GM19043 (cell line): ENCODE measurements around the gene TMEM214.

Source experiments
- ATAC-seq: cut with Tn5 transposase; IDR thresholded peaks from one replicate; pipeline ENCODE4 v1.9.1; 2021; ENCODE audit warnings: low read depth; ENCODE audit not compliant: unreplicated experiment

TMEM214 gene, protein sequence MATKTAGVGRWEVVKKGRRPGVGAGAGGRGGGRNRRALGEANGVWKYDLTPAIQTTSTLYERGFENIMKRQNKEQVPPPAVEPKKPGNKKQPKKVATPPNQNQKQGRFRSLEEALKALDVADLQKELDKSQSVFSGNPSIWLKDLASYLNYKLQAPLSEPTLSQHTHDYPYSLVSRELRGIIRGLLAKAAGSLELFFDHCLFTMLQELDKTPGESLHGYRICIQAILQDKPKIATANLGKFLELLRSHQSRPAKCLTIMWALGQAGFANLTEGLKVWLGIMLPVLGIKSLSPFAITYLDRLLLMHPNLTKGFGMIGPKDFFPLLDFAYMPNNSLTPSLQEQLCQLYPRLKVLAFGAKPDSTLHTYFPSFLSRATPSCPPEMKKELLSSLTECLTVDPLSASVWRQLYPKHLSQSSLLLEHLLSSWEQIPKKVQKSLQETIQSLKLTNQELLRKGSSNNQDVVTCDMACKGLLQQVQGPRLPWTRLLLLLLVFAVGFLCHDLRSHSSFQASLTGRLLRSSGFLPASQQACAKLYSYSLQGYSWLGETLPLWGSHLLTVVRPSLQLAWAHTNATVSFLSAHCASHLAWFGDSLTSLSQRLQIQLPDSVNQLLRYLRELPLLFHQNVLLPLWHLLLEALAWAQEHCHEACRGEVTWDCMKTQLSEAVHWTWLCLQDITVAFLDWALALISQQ

DNA sequence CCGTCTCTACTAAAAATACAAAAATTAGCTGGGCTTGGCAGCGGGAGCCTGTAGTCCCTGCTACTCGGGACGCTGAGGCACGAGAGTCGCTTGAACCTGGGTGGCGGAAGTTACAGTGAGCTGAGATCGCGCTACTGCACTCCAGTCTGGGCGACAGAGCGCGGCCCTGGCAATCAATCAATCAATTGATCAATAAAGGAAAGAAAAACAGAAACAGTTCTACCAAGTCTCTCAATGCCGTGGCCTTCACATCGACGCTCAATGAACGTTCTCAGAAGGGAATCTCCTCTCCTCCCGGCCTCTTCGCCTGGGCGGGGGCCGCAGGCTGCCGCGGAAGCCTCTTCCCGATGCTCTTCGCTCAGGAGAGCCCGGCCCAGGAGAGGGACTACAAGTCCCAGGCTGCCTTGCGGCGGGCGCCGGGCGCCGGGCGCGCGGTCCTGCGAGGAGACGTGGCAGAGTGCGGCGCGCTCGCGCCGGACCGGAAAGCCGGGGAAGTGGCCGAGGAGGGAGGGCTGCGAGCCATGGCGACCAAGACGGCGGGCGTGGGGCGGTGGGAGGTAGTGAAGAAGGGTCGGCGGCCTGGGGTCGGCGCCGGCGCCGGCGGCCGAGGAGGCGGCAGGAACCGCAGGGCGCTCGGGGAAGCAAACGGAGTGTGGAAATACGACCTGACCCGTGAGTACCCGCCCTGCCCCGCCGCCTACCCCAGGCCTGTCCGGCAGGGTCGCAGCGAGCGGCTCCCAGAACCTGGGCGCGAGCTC, at the start of gene TMEM214:
TMEM214 (plus strand) TSS at position 471 of the 758 bp plus-strand sequence; CDS start at position 522, 51 bp downstream.
- ATAC-seq: peak; percentile 95

DNA sequence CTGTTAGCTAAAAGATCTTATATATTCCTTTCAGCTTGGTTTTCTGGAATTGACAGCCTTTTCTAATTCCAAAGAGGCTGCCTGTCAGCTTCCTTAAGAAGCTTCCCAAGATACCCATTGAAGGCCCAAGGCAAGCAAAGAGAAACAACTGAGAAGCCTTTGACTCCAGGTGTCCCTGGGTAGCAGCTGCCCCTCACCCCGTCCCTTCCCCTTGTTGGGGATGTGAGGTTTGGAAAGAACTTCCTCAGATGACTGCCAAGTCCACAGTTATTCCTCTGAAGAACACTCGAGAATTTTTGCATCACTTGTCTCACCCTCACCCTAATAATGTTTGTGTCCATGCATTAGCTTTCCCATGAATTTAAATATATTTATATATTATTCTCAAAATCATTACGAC, 49.0 kb upstream of the TMEM214 start:
- no peak for ATAC-seq

DNA sequence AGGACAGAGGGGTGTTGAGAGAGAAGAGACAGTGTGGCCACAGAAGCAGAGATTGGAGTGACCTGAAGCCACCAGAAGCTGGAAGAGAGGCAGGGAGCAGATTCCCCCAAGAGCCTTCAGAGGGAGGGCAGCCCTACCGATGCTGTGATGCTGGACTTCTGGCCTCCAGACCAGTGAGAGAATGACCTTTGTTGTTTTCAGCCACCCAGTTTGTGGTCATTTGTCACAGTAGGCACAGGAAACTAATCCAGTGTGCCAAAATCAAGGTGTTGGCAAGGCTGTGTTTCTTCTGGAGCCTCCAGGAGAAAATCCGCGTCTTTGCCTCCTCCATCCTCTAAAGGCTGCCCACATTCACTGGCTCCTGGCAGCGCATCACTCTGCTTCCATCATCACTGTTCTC, 47.0 kb upstream of the TMEM214 start:
- ATAC-seq: no peak

DNA sequence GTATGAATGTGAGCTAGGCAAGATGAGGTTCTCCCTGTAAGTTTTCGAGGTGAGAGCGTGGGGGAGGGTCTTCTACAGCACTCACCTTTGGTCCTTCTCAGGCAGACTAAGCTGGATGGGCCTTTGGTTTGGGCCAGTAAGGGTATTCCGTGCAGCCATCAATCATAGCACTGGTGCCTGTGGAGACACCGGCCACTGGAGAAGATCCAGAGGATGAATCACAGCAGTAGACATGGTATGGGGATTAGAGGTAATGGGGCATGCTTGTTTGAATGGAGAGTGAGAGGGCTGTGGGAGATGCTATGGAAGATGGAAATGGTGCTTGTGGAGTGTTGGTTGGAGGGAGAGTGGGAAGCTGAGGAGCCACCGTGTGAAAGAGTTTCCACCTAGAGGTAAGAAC, 46.2 kb upstream of the TMEM214 start:
- no peak for ATAC-seq

DNA sequence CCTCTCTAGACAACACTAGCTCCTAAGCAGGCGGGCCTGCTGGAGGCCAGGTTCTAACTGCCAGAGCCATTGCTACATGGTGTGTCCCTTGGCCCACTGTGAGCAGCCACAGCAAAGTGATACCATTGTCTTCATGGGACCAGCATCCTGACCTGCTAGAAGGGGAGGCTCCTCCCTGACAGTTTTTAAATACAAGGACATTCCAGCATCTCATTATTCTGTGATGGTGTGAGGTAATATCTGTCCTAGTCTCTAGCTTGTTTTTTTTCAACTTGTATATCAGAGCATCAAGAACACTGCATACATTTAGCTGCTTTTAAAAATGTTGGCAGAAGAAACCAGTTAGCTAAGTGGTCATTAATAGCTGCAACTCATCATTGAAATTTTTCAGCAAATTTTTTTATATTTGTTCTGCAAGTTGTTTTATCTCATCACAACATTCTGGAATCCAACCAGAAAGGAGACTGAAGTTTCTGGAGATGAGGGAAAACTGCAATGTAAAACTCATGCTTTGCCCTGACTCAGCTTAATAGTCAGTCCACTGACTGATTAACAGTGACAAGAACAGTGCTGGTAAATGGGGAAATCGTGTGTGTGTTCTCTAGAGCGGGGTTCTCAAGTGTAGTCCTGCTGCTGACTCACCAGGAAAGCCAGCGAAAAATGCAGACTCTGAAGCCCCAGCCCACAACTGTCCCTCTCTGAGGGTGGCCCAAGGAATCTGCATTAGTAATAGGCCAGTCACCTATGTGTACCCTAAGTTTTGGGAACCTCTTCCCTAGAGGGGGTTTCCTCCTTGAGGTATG, 44.5 kb upstream of the TMEM214 start:
- no peak for ATAC-seq

DNA sequence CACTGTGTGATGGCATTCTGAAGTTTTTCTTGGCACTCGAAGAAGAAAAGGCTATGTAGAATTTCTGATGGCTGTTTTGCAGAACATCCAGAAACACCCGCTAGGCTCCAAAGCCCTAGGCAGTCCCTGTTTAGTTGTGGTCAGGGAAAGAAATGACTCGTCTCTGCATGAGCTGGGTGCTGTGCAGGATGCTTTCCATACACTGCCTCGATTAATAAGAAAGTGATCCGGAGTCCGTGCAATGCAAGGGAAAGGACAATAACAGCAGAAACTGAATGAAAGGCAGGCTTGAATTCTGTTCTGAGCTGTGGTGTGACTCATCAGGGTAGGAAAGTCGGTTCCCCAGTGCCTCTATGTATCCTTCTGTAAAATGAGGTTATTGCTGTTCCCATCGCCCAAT, 43.6 kb upstream of the TMEM214 start:
- no peak for ATAC-seq

DNA sequence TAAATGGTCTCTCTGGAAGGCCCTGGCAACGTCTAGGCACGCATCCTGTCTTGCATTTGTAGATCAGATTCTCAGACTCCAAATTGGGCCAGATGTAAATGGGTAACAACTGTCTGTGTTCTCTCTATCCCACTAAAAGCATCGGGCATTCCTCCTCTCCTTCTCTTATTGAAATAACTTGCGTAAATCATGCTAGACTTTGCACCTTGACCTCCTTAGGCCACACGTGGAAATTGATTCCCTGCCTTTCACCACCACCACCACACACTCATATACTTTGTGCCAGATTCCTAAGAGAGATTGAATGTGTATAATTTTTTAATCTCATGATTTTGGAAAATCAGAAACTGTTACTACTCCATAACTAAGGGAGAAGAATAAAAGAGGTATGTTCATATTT, 41.0 kb upstream of the TMEM214 start:
- ATAC-seq: no peak

DNA sequence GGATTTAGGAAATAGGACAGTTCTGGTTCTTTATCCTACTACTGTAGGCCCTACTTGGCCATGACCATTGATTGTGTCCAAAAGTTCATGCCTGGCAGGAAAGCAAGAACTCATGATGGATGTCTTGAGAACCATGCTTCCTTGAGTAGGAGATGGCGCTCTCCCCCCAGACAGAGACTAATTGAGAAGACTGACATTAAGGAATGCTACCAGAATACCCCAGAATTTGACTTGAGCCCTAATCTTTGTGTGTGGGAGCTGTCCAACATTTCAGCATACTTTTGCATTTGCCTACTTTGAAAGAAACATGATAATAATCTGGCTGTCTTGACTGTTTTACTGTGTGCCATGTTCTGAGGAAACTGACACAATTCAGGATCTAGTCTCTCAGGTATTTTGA, 39.0 kb upstream of the TMEM214 start:
- ATAC-seq: no peak

DNA sequence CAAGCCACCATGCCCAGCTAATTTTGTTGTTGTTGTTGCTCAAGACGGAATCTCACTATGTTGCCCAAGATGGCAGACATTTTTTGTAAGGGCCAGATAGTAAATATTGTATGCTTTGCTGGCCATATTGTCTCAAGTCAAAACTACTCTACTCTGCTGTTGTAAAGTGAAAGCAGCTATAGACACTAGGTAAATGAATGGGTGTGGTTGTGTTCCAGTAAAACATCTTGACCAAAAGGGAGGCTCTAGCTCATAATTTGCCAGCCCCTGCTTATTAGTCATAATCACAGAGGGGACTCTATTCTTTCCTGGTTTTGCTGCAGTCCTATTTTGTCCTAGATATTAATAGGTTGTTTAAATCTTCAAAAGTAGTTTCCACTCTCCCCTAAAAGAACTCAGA, 37.8 kb upstream of the TMEM214 start:
- ATAC-seq: no peak

DNA sequence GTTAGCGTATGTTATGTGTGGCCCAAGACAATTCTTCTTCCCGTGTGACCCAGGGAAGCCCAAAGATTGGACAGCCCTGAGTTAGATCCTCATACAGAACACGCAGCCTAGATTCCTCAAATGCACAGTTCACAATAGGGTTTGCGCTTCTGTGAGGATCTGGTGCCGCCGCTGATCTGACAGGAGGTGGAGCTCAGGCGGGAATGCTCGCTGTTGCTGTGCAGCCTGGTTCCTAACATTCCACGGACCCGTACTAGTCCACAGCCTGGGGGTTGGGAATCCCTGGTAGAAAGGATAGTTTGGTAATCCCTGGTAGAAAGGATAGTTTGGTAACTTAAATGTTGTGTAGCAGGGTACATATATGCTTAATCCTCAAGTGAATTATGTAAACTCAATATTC, 35.4 kb upstream of the TMEM214 start:
- no peak for ATAC-seq

DNA sequence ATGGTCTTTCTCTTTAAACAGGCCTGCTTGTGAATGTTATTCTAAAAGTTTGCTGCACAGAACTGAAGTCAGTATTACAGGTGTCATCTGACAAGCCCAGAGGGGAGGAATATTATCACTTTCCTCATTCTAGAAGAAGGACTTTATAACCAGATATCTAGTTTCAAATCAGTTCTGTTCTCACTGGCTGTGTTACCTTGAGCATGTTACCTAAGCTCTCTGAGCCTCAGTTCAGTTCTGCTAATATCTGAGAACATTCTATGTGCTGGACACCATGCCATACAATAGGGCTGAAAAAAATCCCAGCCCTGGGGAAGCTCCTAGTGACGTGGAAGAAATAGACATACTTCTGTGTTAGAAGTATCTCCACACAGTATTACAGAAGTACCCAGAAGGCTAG, 34.4 kb upstream of the TMEM214 start:
- no peak for ATAC-seq

DNA sequence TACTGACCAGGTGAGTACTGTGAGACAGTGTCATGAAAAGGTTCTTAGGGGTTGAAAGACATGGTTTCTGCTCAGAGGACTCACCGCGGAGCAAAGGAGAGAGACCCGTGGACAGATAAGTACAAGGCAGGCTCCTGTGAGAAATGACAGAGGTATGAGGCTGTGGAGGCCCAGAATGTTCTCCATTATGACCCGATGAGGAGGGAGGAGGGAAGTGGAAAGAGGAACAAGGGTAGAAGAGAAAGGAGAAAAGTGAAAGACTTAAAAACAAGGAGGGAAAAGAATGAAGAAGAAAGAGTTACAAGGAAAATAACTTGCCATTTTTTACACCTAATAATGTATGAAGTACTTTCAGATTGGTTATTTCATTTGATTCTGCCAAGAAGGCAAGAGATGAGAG, 32.5 kb upstream of the TMEM214 start:
- ATAC-seq: no peak

DNA sequence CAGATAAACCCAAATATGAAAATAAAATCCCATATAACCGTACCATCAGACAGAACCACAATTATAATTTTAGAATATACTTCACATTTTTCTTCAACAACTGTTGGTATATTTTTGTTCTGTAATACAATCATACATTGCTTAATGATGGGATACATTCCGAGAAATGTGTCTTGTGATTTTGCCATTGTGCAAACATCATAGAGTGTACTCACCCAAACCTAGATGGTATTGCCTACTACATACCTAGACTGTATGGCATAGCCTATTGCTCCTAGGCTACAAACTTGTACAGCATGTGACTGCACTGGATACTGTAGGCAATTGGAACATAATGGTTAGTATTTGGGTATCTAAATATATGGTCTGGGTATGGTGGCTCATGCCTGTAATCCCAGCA, 31.8 kb upstream of the TMEM214 start:
- ATAC-seq: no peak

DNA sequence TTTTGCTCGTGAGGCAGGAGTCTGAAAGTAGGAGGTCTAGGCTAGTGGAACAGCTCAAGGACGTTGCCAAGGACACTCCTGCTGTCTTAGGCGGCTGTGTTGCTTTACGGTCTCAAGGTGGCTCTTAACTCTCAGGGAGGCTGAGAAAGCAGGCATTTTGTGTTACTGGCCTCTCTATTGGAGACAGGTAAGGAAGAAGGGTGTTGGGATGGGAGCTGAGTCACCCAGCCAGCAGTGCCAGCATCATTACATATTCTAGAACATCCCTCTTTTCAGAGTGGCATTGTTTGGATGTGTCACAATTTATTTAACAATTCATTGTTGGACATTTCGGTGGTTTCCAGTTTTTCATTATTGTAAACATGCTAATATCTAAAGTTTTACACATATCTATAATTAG, 30.8 kb upstream of the TMEM214 start:
- no peak for ATAC-seq

DNA sequence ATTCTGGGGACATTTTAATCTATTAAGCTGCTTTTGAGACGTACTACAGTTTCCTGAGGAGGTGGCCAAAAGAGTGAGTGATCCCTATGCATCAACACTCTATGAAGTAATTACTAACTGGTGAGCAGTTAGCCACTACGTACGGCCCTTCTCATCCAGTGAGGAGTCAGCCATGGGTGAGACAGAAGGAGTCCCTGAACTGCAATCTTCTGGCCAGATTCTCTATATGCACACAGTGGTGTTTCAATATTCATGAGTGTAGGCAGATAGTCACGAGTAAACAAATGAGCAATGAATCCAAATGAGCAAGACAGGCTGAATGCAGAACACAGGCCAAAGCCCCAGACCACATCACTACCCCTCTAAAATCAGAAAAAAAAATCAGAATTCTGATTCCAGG, 29.8 kb upstream of the TMEM214 start:
- no peak for ATAC-seq

DNA sequence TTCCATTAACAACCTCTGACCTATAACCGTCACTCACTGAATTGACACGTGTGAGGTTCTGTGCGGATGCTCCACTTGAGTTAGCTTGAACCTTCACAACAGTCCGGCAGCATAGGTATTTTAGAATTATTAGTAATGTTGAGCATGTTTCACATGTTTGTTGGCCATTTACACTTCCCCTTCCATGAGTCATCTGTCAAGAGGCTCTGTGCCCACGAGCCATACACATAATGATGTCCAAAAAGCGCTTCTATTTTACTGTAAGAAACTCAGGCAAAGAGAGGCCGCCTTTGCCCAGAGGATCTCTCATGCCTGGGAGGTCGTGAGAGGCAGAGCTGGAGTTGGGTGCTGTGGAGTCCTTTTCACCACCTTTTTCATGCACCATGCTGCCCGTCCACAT, 28.9 kb upstream of the TMEM214 start:
- no peak for ATAC-seq

DNA sequence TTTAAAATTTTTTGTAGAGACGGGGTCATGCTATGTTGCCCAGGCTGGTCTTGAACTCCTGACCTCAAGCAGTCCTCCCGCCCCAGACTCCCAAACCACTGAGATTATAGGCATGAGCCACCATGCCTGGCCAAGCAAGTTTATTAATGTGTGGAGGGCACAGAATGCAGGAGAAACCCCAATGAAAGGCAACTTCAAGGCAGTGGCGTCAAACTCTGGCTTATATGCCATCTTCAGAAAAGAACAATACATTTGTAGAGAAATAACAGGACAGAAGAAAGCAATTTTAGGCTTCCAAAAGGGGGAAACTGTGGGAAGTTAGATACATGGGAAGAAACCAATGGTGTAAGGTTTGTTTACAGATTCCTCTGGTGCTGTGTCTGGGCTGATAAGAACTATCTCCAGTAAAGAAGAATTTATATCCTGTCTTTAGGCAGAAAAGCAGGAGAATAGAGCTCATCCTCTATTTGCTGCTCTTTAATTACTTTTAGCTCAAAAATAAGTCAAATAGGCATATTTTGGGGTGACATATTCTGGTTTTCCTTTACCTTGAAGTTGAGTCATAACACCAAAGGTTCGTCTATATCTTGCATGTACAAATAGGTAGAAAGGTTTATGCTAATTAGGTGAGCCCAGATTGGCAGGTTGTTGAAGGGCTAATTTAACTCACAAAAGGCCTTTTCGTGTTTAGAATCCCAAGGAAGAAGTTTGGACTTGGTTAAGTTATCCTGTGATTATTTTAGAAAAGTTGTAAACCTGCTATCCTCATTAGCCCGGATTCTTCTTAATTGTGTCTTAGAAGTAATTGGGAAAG, 26.0 kb upstream of the TMEM214 start:
- no peak for ATAC-seq

DNA sequence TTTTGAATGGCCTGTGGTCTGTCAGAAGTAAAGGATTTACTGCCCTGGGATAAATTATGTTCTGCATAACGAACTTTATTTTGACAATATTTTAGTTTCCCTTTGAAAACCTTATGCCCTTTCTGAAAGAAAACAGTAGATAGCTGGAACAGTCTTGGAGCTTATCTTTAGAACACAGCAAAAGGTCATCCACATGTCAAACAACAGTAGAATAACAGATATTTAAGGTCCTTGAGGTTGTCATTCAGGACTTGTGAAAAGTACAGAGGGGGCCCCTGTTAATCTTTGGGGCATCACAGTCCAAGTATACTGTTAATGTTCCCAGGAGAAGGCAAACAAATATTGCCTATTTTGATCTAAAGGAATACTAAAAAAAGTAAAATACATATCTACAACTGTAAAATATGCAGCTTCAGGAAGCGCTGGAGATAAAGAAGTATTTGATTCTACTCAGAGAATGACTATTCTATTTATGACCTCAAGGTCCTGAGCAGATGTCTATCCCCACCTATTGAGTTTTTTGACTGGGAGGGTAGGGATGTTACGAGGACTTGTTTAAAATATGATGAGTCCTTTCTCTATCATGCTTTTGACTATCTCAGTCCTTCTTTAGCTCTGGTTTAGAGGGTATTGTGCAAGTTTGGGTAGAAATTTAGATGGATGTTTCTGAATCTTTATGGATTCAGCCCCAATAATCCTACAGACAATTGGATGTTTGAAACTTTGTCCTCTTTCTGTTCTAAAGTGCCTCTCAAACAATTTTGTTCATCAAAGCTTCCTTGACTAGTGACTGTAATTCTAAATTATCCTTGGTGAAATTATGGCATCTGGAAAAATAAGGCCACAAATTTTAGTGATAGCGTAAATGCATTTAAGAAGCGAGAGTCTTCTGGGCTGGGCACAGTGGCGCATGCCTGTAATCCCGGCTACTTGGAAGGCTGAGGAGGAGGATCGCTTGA, 25.1 kb upstream of the TMEM214 start:
- ATAC-seq: no peak

DNA sequence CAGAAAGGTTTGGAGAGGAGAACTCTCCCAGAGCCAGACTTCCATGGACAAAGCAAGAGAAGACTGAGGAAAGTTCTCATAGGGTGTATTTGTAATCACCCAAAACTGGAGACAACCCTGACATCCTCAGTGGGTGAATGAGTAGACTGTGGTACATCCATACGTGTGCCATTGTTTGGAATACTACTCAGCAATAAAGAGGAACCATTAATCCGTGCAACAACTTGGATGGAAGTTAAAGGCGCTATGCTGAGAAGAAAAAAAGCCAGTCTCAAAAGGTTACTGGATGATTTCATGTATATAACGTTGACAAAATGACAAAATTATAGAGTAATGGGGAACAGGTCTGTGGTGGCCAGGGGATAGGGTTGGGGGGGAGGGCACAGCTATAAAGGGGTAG, 24.1 kb upstream of the TMEM214 start:
- ATAC-seq: no peak
